Hepatocyte (in vitro differentiated cells): Measurements from ENCODE around the gene SLC35E1. TPM values are rescaled to one million over a fixed set of nuclear protein-coding genes. Genes with fewer than 3 reads are reported as not detected.

Experiments
- DNase-seq: peaks from one replicate; pipeline ENCODE4 v3.0.0-alpha.2; 2016; ENCODE audit warnings: low spot score
- H2AFZ ChIP-seq: fragments of 200-600 bp; sonication (generic); 2 replicates; pipeline ENCODE4 v1.6.0; 2016; ENCODE audit warnings: antibody characterized with exemption, mild to moderate bottlenecking
- H3K27ac ChIP-seq: fragments of 200-600 bp; sonication (generic); 2 replicates; pipeline ENCODE4 v1.5.1; 2016; ENCODE audit warnings: mild to moderate bottlenecking
- H3K27me3 ChIP-seq: fragments of 200-600 bp; sonication (generic); 2 replicates; pipeline ENCODE4 v1.6.1; 2016
- H3K36me3 ChIP-seq: fragments of 200-600 bp; sonication (generic); replicated peaks from 2 replicates; pipeline ENCODE4 v1.5.1; 2016; ENCODE audit warnings: low read depth; ENCODE audit not compliant: insufficient read depth
- H3K4me1 ChIP-seq: fragments of 200-600 bp; sonication (generic); 2 replicates; pipeline ENCODE4 v1.5.1; 2016; ENCODE audit warnings: mild to moderate bottlenecking, moderate library complexity; ENCODE audit not compliant: insufficient read depth
- H3K4me2 ChIP-seq: fragments of 200-600 bp; sonication (generic); 2 replicates; pipeline ENCODE4 v1.6.0; 2016
- H3K4me3 ChIP-seq: fragments of 200-600 bp; sonication (generic); 2 replicates; pipeline ENCODE4 v1.5.1; 2016; ENCODE audit warnings: mild to moderate bottlenecking
- H3K79me2 ChIP-seq: fragments of 200-600 bp; sonication (generic); 2 replicates; pipeline ENCODE4 v1.6.0; 2017; ENCODE audit warnings: mild to moderate bottlenecking
- H3K9me2 ChIP-seq: fragments of 200-600 bp; sonication (generic); replicated peaks from 2 replicates; pipeline ENCODE4 v1.6.0; 2017; ENCODE audit warnings: mild to moderate bottlenecking; ENCODE audit not compliant: insufficient read depth
- H3K9me3 ChIP-seq: fragments of 200-600 bp; sonication (generic); 2 replicates; pipeline ENCODE4 v1.5.1; 2016; ENCODE audit warnings: low read depth, mild to moderate bottlenecking
- H4K20me1 ChIP-seq: fragments of 200-600 bp; sonication (generic); 2 replicates; pipeline ENCODE4 v1.6.0; 2016; ENCODE audit warnings: mild to moderate bottlenecking; ENCODE audit not compliant: insufficient read depth, poor library complexity, severe bottlenecking
- EZH2 ChIP-seq: fragments of 200-600 bp; sonication (generic); IDR thresholded peaks from 2 replicates; pipeline ENCODE4 v1.6.1; 2016; ENCODE audit warnings: antibody characterized with exemption, mild to moderate bottlenecking, borderline replicate concordance
- EZH2phosphoT487 ChIP-seq: fragments of 200-600 bp; sonication (generic); IDR thresholded peaks from one replicate; pipeline ENCODE4 v1.6.1; 2018; ENCODE audit warnings: antibody characterized with exemption, mild to moderate bottlenecking, low read depth, moderate library complexity; ENCODE audit not compliant: unreplicated experiment, severe bottlenecking
- WGBS: methylation state at CpG from one replicate; pipeline ENCODE4 v1.1.6; 2016; ENCODE audit warnings: low lambda C conversion rate; ENCODE audit errors: missing lambda C conversion rate; 5-methylcytosine and 5-hydroxymethylcytosine counted together
- polyA plus RNA-seq: library from polyadenylated mRNA; unstranded; fragments of >200 nt; fragmentation: Nextera tagmentation; extraction: Ambion mirVana; gene quantifications from 2 replicates; pipeline ENCODE4 v1.2.1, GENCODE V29; 2016
- total RNA-seq: library from RNA; depleted of rRNA; stranded (reverse); fragments of >200 nt; gene quantifications from 2 replicates; pipeline ENCODE4 v1.2.3, GENCODE V29; 2014
- TF ChIP-seq, protein P1 (sequence below): fragments of 200-600 bp; sonication (generic); IDR thresholded peaks from 2 replicates; pipeline ENCODE4 v1.5.1; 2016; ENCODE audit warnings: antibody characterized with exemption, mild to moderate bottlenecking; ENCODE audit not compliant: poor library complexity

Gene SLC35E1
- total and polyA plus RNA-seq, 2 experiments from 2014 or later, result 32.0 to 33.3 TPM

GRCh38 chr19:16532440-16533234 lies 39.6 kb downstream of the SLC35E1 start:
- Histone ChIP-seq H4K20me1 (peaks cover 16% of the 10 kb centered on the region), H3K27me3 (no peaks in the 10 kb centered on the region), H3K36me3 (no peaks in the 10 kb centered on the region), H3K4me3 (no peak overlapping the region), H3K4me1 (no peaks in the 10 kb centered on the region), H3K79me2 (peaks cover 20% of the 10 kb centered on the region), H3K9me2 (no peaks in the 10 kb centered on the region), H3K4me2 (no peak overlapping the region), H3K9me3 (no peaks in the 10 kb centered on the region), H3K27ac (no peak overlapping the region), H2AFZ (no peak overlapping the region)
- TF ChIP-seq, protein P1, sequence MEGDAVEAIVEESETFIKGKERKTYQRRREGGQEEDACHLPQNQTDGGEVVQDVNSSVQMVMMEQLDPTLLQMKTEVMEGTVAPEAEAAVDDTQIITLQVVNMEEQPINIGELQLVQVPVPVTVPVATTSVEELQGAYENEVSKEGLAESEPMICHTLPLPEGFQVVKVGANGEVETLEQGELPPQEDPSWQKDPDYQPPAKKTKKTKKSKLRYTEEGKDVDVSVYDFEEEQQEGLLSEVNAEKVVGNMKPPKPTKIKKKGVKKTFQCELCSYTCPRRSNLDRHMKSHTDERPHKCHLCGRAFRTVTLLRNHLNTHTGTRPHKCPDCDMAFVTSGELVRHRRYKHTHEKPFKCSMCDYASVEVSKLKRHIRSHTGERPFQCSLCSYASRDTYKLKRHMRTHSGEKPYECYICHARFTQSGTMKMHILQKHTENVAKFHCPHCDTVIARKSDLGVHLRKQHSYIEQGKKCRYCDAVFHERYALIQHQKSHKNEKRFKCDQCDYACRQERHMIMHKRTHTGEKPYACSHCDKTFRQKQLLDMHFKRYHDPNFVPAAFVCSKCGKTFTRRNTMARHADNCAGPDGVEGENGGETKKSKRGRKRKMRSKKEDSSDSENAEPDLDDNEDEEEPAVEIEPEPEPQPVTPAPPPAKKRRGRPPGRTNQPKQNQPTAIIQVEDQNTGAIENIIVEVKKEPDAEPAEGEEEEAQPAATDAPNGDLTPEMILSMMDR, result no peak
- TF ChIP-seq EZH2 (no peak), EZH2phosphoT487 (no peak)
- no peak for DNase-seq
- WGBS, result 94% methylated on average over 46 of the region's 47 CpGs

GRCh38 chr19:16531380-16531669 lies 40.9 kb downstream of the SLC35E1 start:
- H3K36me3 ChIP-seq, result no peaks in the 10 kb centered on the region
- TF ChIP-seq, protein P1, result no peak
- TF ChIP-seq EZH2phosphoT487 (no peak), EZH2 (no peak)
- no peaks in the 10 kb centered on the region for H3K9me2 ChIP-seq
- H3K27me3 ChIP-seq, result no peaks in the 10 kb centered on the region
- no peak overlapping the region for H3K4me3 ChIP-seq
- no peaks in the 10 kb centered on the region for H3K9me3 ChIP-seq
- WGBS, result 100% methylated on average over 12 of the region's 12 CpGs
- H4K20me1 ChIP-seq, result peaks cover 7% of the 10 kb centered on the region
- no peak for DNase-seq
- H3K27ac ChIP-seq, result no peak overlapping the region
- H3K4me2 ChIP-seq, result no peak overlapping the region
- peaks cover 6% of the 10 kb centered on the region for H3K79me2 ChIP-seq
- H2AFZ ChIP-seq, result no peak overlapping the region
- H3K4me1 ChIP-seq, result no peaks in the 10 kb centered on the region

GRCh38 chr19:16530540-16531379 lies 41.5 kb downstream of the SLC35E1 start:
- H3K27ac ChIP-seq, result no peak overlapping the region
- no peak for DNase-seq
- peaks cover under 1% of the 10 kb centered on the region for H4K20me1 ChIP-seq
- no peak overlapping the region for H3K4me3 ChIP-seq
- H3K36me3 ChIP-seq, result no peaks in the 10 kb centered on the region
- TF ChIP-seq EZH2, result no peak
- TF ChIP-seq EZH2phosphoT487, result no peak
- TF ChIP-seq, protein P1, result no peak
- H3K9me2 ChIP-seq, result no peaks in the 10 kb centered on the region
- H3K4me2 ChIP-seq, result no peak overlapping the region
- no peak overlapping the region for H2AFZ ChIP-seq
- no peaks in the 10 kb centered on the region for H3K9me3 ChIP-seq
- H3K27me3 ChIP-seq, result no peaks in the 10 kb centered on the region
- H3K79me2 ChIP-seq, result peaks cover under 1% of the 10 kb centered on the region
- no peaks in the 10 kb centered on the region for H3K4me1 ChIP-seq
- 97% methylated on average over 39 of the region's 43 CpGs for WGBS
